ENCODE measurements around the gene ABCD2.

DNA sequence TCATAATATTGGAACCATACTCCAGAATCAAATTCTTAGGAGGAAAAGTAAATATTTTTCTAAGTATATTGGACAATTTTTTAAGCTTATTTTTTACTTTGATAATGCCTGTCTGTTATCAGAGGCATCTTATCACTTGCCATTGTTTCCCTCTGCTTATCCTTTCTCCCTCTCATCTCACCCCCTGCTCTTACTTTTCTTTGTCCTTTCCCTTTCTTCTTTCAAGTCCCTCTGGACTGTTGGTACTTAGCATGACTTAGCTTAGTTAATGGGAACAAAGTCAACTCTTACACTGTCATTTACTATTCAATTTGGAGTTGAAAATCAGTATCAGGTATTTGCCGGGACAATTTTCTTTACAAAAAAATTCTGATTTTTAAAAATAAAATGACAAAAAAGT lies 45.2 kb downstream of the ABCD2 start:
- TF ChIP-seq EP300 (IDR thresholded peaks at IDR 0.05) (no peak), POLR2AphosphoS5 (IDR thresholded peaks at IDR 0.05) (no peak)

Measured in upper lobe of left lung (tissue), 4 donors.